H1 (cell line): Measurements from ENCODE around the gene TNIK. TPM values are rescaled to one million over a fixed set of nuclear protein-coding genes. Genes with fewer than 3 reads are reported as not detected.

Source experiments
- CTCF ChIA-PET: fragments of 300-600 bp; sonication (Branson Sonifier 250); formaldehyde crosslinking; loops from one replicate; lab custom pipeline; 2021; ENCODE audit not compliant: partially characterized antibody; lab: Charles Lee
- POLR2A ChIA-PET: fragments of 300-600 bp; sonication (Branson Sonifier 250); formaldehyde crosslinking; loops from one replicate; lab custom pipeline; 2021; ENCODE audit warnings: inconsistent platforms; ENCODE audit not compliant: partially characterized antibody; lab: Charles Lee
- DNase-seq, 2 experiments: peaks; one replicate each; pipeline versions ENCODE4 v3.0.0 to v3.0.0-alpha.2; 2010 to 2022; ENCODE audit warnings: low spot score in 2 of 2, low read depth in 1 of 2, mixed read lengths in 1 of 2
- FAIRE-seq: peaks from 2 replicates; lab custom pipeline; 2011; peaks lifted over from hg19 to GRCh38; lab: Jason Lieb, UNC
- H2AFZ ChIP-seq: 2 replicates; pipeline ENCODE4 v1.8.1; 2012; ENCODE audit warnings: low read length, inconsistent platforms
- H2AK5ac ChIP-seq: 2 replicates; pipeline ENCODE4 v1.6.1; 2013; ENCODE audit warnings: low read depth, low read length
- H2BK120ac ChIP-seq: replicated peaks from 2 replicates; pipeline ENCODE3; 2013; ENCODE audit warnings: low read depth, low read length, inconsistent platforms
- H2BK12ac ChIP-seq: 2 replicates; pipeline ENCODE4 v1.6.1; 2013; ENCODE audit warnings: low read depth, low read length
- H2BK15ac ChIP-seq: 2 replicates; pipeline ENCODE4 v1.6.1; 2013; ENCODE audit warnings: low read length
- H2BK20ac ChIP-seq: 2 replicates; pipeline ENCODE4 v1.6.1; 2013; ENCODE audit warnings: low read length
- H2BK5ac ChIP-seq: 2 replicates; pipeline ENCODE4 v1.6.1; 2013; ENCODE audit warnings: low read depth, low read length
- H3K14ac ChIP-seq: 2 replicates; pipeline ENCODE4 v1.6.1; 2013; ENCODE audit warnings: inconsistent platforms; ENCODE audit not compliant: insufficient read length
- H3K18ac ChIP-seq: 2 replicates; pipeline ENCODE4 v1.6.1; 2013; ENCODE audit warnings: low read length; ENCODE audit errors: extremely low read depth
- H3K23ac ChIP-seq: 2 replicates; pipeline ENCODE4 v1.6.1; 2013; ENCODE audit warnings: inconsistent platforms; ENCODE audit not compliant: insufficient read length
- H3K23me2 ChIP-seq: 2 replicates; pipeline ENCODE4 v1.6.1; 2013; ENCODE audit warnings: low read depth, low read length
- H3K27ac ChIP-seq: 2 replicates; pipeline ENCODE4 v1.6.1; 2011; ENCODE audit warnings: low read depth, low read length, inconsistent platforms
- H3K27me3 ChIP-seq, 4 experiments: replicated peaks in 1 of 4; 1 replicate in 1 of 4; 2 replicates in 3 of 4; pipeline versions ENCODE4 v1.6.1 to v1.8.1; 2011 to 2013; ENCODE audit warnings: low read length in 3 of 4, mild to moderate bottlenecking in 3 of 4, inconsistent platforms in 2 of 4, mixed read lengths in 2 of 4, moderate library complexity in 1 of 4; ENCODE audit not compliant: control insufficient read depth in 3 of 4, insufficient read depth in 3 of 4; ENCODE audit errors: extremely low read depth in 1 of 4
- H3K36me3 ChIP-seq, 4 experiments: 2 replicates each; pipeline versions ENCODE4 v1.6.1 to v1.8.1; 2011 to 2013; ENCODE audit warnings: mild to moderate bottlenecking in 4 of 4, low read length in 3 of 4, moderate library complexity in 2 of 4, control low read depth in 1 of 4, inconsistent platforms in 1 of 4; ENCODE audit not compliant: insufficient read depth in 4 of 4, control insufficient read depth in 2 of 4
- H3K4ac ChIP-seq: replicated peaks from 2 replicates; pipeline ENCODE3; 2013; ENCODE audit warnings: low read length, low read depth, mixed read lengths, inconsistent platforms; ENCODE audit not compliant: insufficient read length
- H3K4me1 ChIP-seq, 4 experiments: replicated peaks in 1 of 4; 1 replicate in 1 of 4; 2 replicates in 3 of 4; pipeline versions ENCODE4 v1.6.1 to v1.8.1; 2011 to 2013; ENCODE audit warnings: low read length in 3 of 4, inconsistent platforms in 2 of 4, mixed read lengths in 1 of 4; ENCODE audit not compliant: insufficient read depth in 4 of 4, control insufficient read depth in 3 of 4
- H3K4me2 ChIP-seq, 2 experiments: 2 replicates each; pipeline versions ENCODE4 v1.6.1 to v1.8.1; 2011 to 2013; ENCODE audit warnings: low read depth in 2 of 2, low read length in 2 of 2, control low read depth in 1 of 2, inconsistent platforms in 1 of 2, mild to moderate bottlenecking in 1 of 2; ENCODE audit not compliant: insufficient read depth in 1 of 2
- H3K4me3 ChIP-seq, 4 experiments: fragments of 200-600, 300-600 bp in 1 of 4; sonication (generic), shearing (Covaris generic), sonication (Bioruptor Twin) in 1 of 4; 2 replicates each; pipeline versions ENCODE4 v1.5.1 to v1.8.1; 2011 to 2016; ENCODE audit warnings: low read length in 4 of 4, low read depth in 3 of 4, control low read depth in 2 of 4, inconsistent platforms in 2 of 4, mild to moderate bottlenecking in 2 of 4, mixed read lengths in 1 of 4, moderate library complexity in 1 of 4; ENCODE audit not compliant: insufficient read depth in 2 of 4; ENCODE audit errors: extremely low read depth in 1 of 4
- H3K56ac ChIP-seq: replicated peaks from 2 replicates; pipeline ENCODE3; 2013; ENCODE audit warnings: low read depth, mild to moderate bottlenecking, mixed read lengths, low read length, inconsistent platforms; ENCODE audit not compliant: insufficient read length
- H3K79me1 ChIP-seq: 2 replicates; pipeline ENCODE4 v1.6.1; 2013; ENCODE audit warnings: low read depth, low read length, control low read depth
- H3K79me2 ChIP-seq, 2 experiments: 2 replicates each; pipeline versions ENCODE4 v1.6.1 to v1.8.1; 2012 to 2013; ENCODE audit warnings: low read length in 2 of 2, mild to moderate bottlenecking in 2 of 2, inconsistent platforms in 1 of 2; ENCODE audit not compliant: insufficient read depth in 2 of 2, control insufficient read depth in 1 of 2
- H3K9ac ChIP-seq, 4 experiments: replicated peaks in 1 of 4; 1 replicate in 1 of 4; 2 replicates in 3 of 4; pipeline versions ENCODE4 v1.6.1 to v1.8.1; 2011 to 2013; ENCODE audit warnings: low read depth in 3 of 4, low read length in 3 of 4, control low read depth in 2 of 4, mild to moderate bottlenecking in 2 of 4, moderate library complexity in 2 of 4, inconsistent platforms in 1 of 4; ENCODE audit errors: extremely low read depth in 1 of 4
- H3K9me3 ChIP-seq, 2 experiments: 2 replicates each; pipeline versions ENCODE4 v1.6.1 to v1.8.1; 2012 to 2013; ENCODE audit warnings: mild to moderate bottlenecking in 2 of 2, moderate library complexity in 2 of 2, control low read depth in 1 of 2, inconsistent platforms in 1 of 2, low read depth in 1 of 2, low read length in 1 of 2, mixed read lengths in 1 of 2; ENCODE audit not compliant: insufficient read depth in 2 of 2
- H4K20me1 ChIP-seq, 2 experiments: replicated peaks in 1 of 2; 2 replicates each; pipeline versions ENCODE3 to v1.8.1; 2011 to 2013; ENCODE audit warnings: inconsistent platforms in 2 of 2, low read length in 2 of 2, mild to moderate bottlenecking in 1 of 2; ENCODE audit not compliant: insufficient read depth in 2 of 2, control insufficient read depth in 1 of 2
- H4K5ac ChIP-seq: 2 replicates; pipeline ENCODE4 v1.6.1; 2013; ENCODE audit warnings: low read length, low read depth, mixed read lengths, inconsistent platforms; ENCODE audit not compliant: insufficient read length
- H4K8ac ChIP-seq: 2 replicates; pipeline ENCODE4 v1.8.0; 2013; ENCODE audit warnings: mild to moderate bottlenecking, moderate library complexity, low read length, inconsistent platforms; ENCODE audit not compliant: insufficient read depth; ENCODE audit errors: extremely low read depth
- H4K91ac ChIP-seq: replicated peaks from 2 replicates; pipeline ENCODE3; 2013; ENCODE audit warnings: low read length, mixed read lengths, inconsistent platforms; ENCODE audit not compliant: insufficient read length
- CEBPB ChIP-seq: IDR thresholded peaks from 2 replicates; pipeline ENCODE4 v1.6.1; 2012; ENCODE audit warnings: low read depth, low read length
- CHD1 ChIP-seq: IDR thresholded peaks from 2 replicates; pipeline ENCODE4 v1.6.1; 2012; ENCODE audit warnings: low read depth, low read length, improper control_type of control experiment
- CHD2 ChIP-seq: IDR thresholded peaks from 2 replicates; pipeline ENCODE4 v1.6.1; 2012; ENCODE audit warnings: low read length, improper control_type of control experiment
- EZH2 ChIP-seq: fragments of 200-600 bp; sonication (generic); IDR thresholded peaks from 2 replicates; pipeline ENCODE4 v1.7.1; 2012; ENCODE audit warnings: low read depth, mild to moderate bottlenecking, moderate library complexity, low read length, inconsistent platforms; ENCODE audit not compliant: severe bottlenecking
- HDAC6 ChIP-seq: IDR thresholded peaks from one replicate; pipeline ENCODE4 v1.7.1; 2012; ENCODE audit warnings: low read depth, mild to moderate bottlenecking, inconsistent platforms, low read length, moderate library complexity
- JUND ChIP-seq: IDR thresholded peaks from 2 replicates; pipeline ENCODE4 v1.6.1; 2011; ENCODE audit warnings: mild to moderate bottlenecking, improper control_type of control experiment, low read length
- KDM4A ChIP-seq: IDR thresholded peaks from one replicate; pipeline ENCODE4 v1.7.1; 2012; ENCODE audit warnings: low read depth, mild to moderate bottlenecking, moderate library complexity, low read length, inconsistent platforms; ENCODE audit not compliant: severe bottlenecking
- POLR2A ChIP-seq, 2 experiments: IDR thresholded peaks; 1 replicate in 1 of 2; 2 replicates in 1 of 2; pipeline ENCODE4 v1.6.1; 2011; ENCODE audit warnings: low read depth in 2 of 2, low read length in 2 of 2, mild to moderate bottlenecking in 2 of 2; ENCODE audit errors: control extremely low read depth in 1 of 2
- TAF1 ChIP-seq: IDR thresholded peaks from 2 replicates; pipeline ENCODE4 v1.6.1; 2011; ENCODE audit warnings: mild to moderate bottlenecking, low read depth, low read length
- TCF12 ChIP-seq: IDR thresholded peaks from 2 replicates; pipeline ENCODE4 v1.6.1; 2011; ENCODE audit warnings: low read depth, mild to moderate bottlenecking, low read length
- WGBS, 2 experiments: shearing (Covaris generic) in 1 of 2; methylation state at CpG; one replicate each; pipeline versions ENCODE4 v1.1.6 to v1.1.7; 2013 to 2015; ENCODE audit warnings: low lambda C conversion rate in 2 of 2, mixed read lengths in 2 of 2, inconsistent platforms in 1 of 2, low coverage in 1 of 2, missing lambda C conversion rate in 1 of 2; ENCODE audit not compliant: insufficient replicate concordance in 2 of 2, insufficient coverage in 1 of 2, insufficient read length in 1 of 2; ENCODE audit errors: extremely low coverage in 1 of 2, missing lambda C conversion rate in 1 of 2; 5-methylcytosine and 5-hydroxymethylcytosine counted together
- polyA plus RNA-seq, 7 experiments: library from polyadenylated mRNA; depleted of rRNA in 3 of 7; stranded (reverse) in 5 of 7; unstranded in 2 of 7; fragments of >200 nt in 5 of 7; fragments of 200-250 nt in 2 of 7; gene quantifications; 1 replicate in 5 of 7; 2 replicates in 1 of 7; 4 replicates in 1 of 7; pipeline versions ENCODE4 v1.2.1 to v1.2.3, GENCODE V29; 2011 to 2013; ENCODE audit warnings: missing spikeins in 2 of 7, mixed read lengths in 2 of 7
- total RNA-seq: library from RNA; stranded (reverse); fragmentation: NEBNext Ultra II Directional; extraction: Animal tissue kit (Norgen Biotek cat#: 25700); gene quantifications from 2 replicates; pipeline ENCODE4 v1.2.1, GENCODE V29; 2021
- TF ChIP-seq, protein P1 (sequence below): IDR thresholded peaks from 2 replicates; pipeline ENCODE4 v1.6.1; 2012; ENCODE audit warnings: low read length, inconsistent platforms

The TNIK gene
- total and polyA plus RNA-seq, 2 of the 8 experiments (the other 6 are each of a cell fraction or from before 2014, with no cell fraction given): 7.4 to 42.0 TPM

DNA sequence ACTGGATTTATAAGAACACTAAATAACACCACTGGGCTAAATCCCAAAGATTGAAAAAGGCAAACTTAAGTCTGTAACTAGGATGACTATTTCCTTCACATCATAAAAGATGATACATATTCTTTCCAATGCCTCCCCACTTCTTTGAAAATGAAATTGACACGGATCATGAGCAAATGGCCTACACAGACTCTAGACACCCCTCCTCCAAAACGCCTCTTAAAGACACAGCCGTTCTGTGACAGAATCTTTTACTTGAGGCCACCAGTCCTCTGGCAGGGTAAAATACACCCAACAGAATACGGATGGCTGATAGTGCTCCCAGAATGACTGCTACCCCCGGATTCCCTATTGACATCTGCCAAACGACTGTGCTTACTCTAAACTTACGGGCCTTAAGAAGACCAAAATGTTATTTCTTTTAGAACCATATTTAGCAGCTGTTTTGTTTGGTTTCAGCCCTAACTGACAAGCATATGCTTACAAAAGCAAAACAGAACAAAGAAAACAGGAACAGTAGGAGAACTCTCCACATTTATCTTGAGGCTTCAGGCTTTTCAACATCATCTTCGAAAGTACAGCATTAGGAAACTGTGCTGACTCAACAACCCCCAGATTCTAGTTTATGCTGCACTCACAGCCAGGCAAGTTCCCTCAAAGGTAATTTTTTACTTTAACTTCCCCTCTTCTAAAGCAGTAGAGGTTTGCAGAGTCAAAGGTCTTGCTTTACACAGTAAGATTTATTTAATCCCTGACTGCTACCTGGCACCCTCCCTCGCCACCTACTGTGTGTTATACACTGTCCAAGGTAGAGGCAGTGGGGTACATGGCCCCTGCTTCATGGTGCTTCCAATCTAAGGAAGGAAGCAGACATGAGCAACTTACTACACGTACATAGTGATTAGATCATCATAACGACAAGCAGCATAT, 84.3 kb downstream of the TNIK start:
- WGBS, 2 experiments: 85% methylated on average over 11 of the region's 11 CpGs; no CpG with 5 or more reads in 1 of the 2 experiments
- no peak overlapping the region for H3K4me3 ChIP-seq
- FAIRE-seq (no peak), DNase-seq (no peak)
- no peak overlapping the region for H2AFZ ChIP-seq
- no peak overlapping the region for H3K27ac ChIP-seq
- H3K9ac ChIP-seq: no peak overlapping the region
- H2BK12ac ChIP-seq: no peak overlapping the region
- H2BK5ac ChIP-seq: no peak overlapping the region
- H3K4ac ChIP-seq: no peak overlapping the region
- no peaks in the 10 kb centered on the region for H3K9me3 ChIP-seq
- no peaks in the 10 kb centered on the region for H3K27me3 ChIP-seq
- no peak overlapping the region for H3K18ac ChIP-seq
- H4K20me1 ChIP-seq: peaks cover 0 to 2% of the 10 kb centered on the region in 2 experiments
- no peak overlapping the region for H3K23ac ChIP-seq
- H3K4me2 ChIP-seq: no peak overlapping the region
- no peak overlapping the region for H2BK20ac ChIP-seq
- ChIA-PET POLR2A (interaction anchor here (1.4 kb wide), 1 partner anchor 17 kb away, joined by 3 read pairs; no protein-coding TSS in a partner anchor), CTCF (no interaction called here)
- no peaks in the 10 kb centered on the region for H3K36me3 ChIP-seq
- no peak overlapping the region for H3K14ac ChIP-seq
- no peak overlapping the region for H2BK120ac ChIP-seq
- no peak overlapping the region for H4K91ac ChIP-seq
- peaks cover 2% of the 10 kb centered on the region; the same call in 1 of the 2 replicates for H3K79me1 ChIP-seq
- H3K23me2 ChIP-seq: no peaks in the 10 kb centered on the region; the same call in 1 of the 2 replicates
- H3K79me2 ChIP-seq: peaks cover 0 to 61% of the 10 kb centered on the region in 2 experiments; a peak in 2 of 4 replicates
- no peak overlapping the region for H2AK5ac ChIP-seq
- H3K4me1 ChIP-seq: peaks cover 0 to 5% (median 4%) of the 10 kb centered on the region in 4 experiments; a peak in 3 of 7 replicates
- H3K56ac ChIP-seq: no peak overlapping the region
- H4K8ac ChIP-seq: no peak overlapping the region
- no peak overlapping the region for H2BK15ac ChIP-seq
- no peak overlapping the region for H4K5ac ChIP-seq
- no peak for TF ChIP-seq CEBPB
- TF ChIP-seq TAF1: no peak
- TF ChIP-seq JUND: no peak
- TF ChIP-seq POLR2A (IDR thresholded peaks at IDR 0.05; ENCODE audit: control extremely low read depth in 1 of 2, low read depth in 2 of 2, low read length in 2 of 2): no peak
- TF ChIP-seq CHD2: no peak
- TF ChIP-seq, protein P1, sequence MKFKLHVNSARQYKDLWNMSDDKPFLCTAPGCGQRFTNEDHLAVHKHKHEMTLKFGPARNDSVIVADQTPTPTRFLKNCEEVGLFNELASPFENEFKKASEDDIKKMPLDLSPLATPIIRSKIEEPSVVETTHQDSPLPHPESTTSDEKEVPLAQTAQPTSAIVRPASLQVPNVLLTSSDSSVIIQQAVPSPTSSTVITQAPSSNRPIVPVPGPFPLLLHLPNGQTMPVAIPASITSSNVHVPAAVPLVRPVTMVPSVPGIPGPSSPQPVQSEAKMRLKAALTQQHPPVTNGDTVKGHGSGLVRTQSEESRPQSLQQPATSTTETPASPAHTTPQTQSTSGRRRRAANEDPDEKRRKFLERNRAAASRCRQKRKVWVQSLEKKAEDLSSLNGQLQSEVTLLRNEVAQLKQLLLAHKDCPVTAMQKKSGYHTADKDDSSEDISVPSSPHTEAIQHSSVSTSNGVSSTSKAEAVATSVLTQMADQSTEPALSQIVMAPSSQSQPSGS: no peak
- no peak for TF ChIP-seq EZH2
- no peak for TF ChIP-seq HDAC6
- TF ChIP-seq KDM4A: no peak
- no peak for TF ChIP-seq CHD1
- no peak for TF ChIP-seq TCF12
